ENCODE data around the gene KRTAP5-7.
"Not testable (repeated sequence)": the region's sequence is repeated elsewhere in the genome, so short reads cannot be mapped to it uniquely, and the experiment has no call there.

Gene KRTAP5-7

DNA sequence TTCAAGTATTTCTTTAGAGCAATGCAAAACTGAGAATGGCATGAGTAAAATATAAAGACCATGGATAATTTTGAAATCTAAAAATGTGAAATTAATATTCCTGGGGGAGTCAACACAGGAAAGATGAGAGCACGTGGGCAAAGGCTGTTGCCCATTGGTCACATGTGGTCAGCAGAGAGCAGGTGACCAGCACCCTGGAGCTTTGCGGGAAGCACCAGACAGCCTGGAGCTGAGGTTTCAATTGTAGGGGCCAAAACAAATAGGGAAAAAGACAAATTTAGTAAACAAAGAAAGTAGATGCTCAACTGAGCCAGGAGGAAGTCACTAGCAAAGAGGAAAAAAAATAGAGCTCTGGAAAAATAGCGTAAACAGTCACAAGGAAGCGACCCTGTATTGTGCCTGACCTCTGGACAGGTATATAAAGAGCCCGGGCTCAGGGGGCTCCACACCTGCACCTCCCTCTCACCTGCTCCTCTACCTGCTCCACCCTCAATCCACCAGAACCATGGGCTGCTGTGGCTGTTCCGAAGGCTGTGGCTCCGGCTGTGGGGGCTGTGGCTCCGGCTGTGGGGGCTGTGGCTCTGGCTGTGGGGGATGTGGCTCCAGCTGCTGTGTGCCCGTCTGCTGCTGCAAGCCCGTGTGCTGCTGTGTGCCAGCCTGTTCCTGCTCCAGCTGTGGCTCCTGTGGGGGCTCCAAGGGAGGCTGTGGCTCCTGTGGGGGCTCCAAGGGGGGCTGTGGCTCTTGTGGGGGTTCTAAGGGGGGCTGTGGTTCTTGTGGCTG is at the start of gene KRTAP5-7:
Gene KRTAP5-7, plus strand, starts transcription at position 472 of the 780 bp plus-strand sequence. Its CDS starts 34 bp downstream, at position 506.
- H3K4me3 ChIP-seq (ENCODE audit: low read depth, low read length): not testable (repeated sequence)

GRCh38 chr11:71477641-71478527 is 49.2 kb upstream of the KRTAP5-7 start:
- no peak overlapping the region for H3K4me3 ChIP-seq (ENCODE audit: low read depth, low read length)
- TF ChIP-seq CTCF (IDR thresholded peaks at IDR 0.05; ENCODE audit: borderline replicate concordance, insufficient read depth, low read depth, low read length): no peak

DNA sequence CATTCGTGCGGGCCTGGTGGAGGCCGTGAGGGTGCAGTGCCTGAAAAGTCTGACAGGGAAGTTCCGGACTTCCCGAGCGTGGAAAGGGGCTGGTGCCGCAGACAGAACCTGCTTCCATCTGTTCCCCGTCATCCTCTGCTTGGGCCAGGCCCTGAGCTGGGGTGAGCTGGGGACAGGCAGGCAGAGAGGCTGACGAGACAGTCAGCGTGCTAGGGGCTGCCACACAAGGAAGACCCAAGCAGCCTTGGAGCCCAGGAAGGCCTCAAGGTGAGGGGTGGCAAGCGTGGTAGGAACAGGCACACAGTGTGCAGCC is 48.6 kb upstream of the KRTAP5-7 start:
- no peak for TF ChIP-seq CTCF (IDR thresholded peaks at IDR 0.05; ENCODE audit: borderline replicate concordance, insufficient read depth, low read depth, low read length)

DNA sequence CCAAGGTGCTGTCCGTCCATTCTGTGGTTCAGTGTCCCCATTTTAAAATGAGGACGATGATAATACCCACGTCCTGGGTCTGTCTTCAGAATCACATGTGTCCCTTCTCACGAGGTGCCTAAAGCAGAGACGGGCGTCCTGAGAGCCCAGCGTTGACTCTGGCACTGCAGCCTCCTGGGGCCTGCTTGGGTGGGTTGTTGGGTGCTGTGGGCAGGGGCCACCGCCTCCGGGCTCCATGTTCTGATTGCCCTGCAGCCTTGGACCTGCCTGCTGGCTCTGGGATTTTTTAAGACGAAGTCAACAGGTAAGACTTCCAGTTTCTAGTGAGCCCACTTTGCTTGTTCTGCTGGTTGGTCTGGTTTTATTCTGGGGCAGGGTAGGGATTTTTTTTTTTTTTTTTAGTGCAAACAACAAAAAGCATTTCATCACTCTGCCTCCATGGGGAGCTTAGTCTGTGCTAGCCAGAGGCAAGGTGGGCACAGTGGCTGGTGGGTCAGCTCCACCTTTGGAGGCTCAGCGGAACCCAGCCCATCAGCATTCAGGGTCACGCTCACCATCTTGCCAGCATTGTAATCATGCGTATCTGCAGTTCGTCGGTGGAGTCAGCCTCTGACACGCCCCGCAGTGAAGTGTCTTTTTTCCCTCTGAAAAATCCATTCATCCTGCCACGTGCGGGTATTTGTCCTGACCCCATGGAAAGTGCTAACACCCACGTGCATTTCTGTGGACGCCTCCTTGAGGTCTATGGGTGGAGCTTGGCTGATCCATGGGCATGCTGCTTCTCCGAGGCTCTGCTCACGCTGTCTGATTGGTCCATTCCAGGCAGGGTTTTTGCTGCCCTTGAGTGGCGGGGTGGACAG is 45.7 kb upstream of the KRTAP5-7 start:
- TF ChIP-seq CTCF (IDR thresholded peaks at IDR 0.05; ENCODE audit: borderline replicate concordance, insufficient read depth, low read depth, low read length): no peak
- no peak overlapping the region for H3K4me3 ChIP-seq (ENCODE audit: low read depth, low read length)

More for the DNA sequence above, 48.6 kb upstream of the KRTAP5-7 start:
- no peak overlapping the region for H3K4me3 ChIP-seq (ENCODE audit: low read depth, low read length)

- no peak overlapping the region for H3K4me3 ChIP-seq (ENCODE audit: low read depth, low read length)
- no peak for TF ChIP-seq CTCF (IDR thresholded peaks at IDR 0.05; ENCODE audit: borderline replicate concordance, insufficient read depth, low read depth, low read length)
These were observed 44.9 kb upstream of the KRTAP5-7 start for GRCh38 chr11:71482216-71482615.

DNA sequence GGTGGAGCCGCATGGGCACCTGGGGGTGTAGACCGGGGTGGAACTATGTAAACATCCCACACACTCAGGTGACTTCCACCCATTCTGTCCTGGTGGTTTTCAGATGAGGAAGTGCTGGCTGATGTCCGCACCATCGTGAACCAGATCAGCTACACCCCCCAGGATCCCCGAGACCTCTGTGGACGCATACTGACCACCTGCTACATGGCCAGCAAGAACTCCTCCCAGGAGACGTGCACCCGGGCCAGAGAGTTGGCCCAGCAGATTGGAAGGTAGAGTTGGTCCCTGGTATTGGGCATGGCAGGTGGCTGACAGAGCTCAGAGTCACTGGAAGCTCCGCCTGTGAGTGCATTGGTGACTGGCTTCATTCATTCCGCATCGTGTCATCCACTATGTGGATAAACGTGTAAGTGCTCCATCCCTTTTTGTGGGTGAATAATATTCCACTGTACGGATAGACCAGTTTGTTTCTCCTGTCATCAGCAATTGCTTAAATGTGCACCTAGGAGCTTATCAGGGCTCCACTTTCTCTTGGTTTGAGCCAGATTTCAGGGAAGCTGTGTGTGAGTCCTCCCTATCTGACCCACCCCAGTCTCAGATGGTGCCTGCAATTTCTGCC is 44.2 kb upstream of the KRTAP5-7 start:
- no peak for TF ChIP-seq CTCF (IDR thresholded peaks at IDR 0.05; ENCODE audit: borderline replicate concordance, insufficient read depth, low read depth, low read length)
- H3K4me3 ChIP-seq (ENCODE audit: low read depth, low read length): no peak overlapping the region

DNA sequence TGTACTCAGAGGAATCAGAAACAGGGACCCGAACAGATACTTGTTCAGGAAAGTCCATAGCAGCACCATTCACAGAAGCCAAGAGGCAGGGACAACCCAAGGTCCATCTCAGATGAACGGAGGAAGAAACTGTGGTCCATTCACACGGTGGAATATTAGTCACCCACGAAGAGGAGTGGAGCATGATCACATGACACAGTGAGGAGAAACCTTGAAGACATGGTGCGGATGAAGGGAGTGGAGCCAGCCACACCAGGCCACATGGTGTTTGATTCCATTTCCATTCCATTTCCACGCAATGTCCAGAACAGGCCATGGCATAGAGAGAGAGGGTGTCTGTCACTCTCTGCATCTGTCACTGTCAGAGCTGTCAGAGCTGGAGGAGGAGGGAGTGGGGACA is 43.4 kb upstream of the KRTAP5-7 start:
- TF ChIP-seq CTCF (IDR thresholded peaks at IDR 0.05; ENCODE audit: borderline replicate concordance, insufficient read depth, low read depth, low read length): no peak
- no peak overlapping the region for H3K4me3 ChIP-seq (ENCODE audit: low read depth, low read length)
